Measurements from ENCODE around the gene UBE2G1. TPM values are rescaled to one million over a fixed set of nuclear protein-coding genes. Genes with fewer than 3 reads are reported as not detected.
"Not testable (repeated sequence)": the region's sequence is repeated elsewhere in the genome, so short reads cannot be mapped to it uniquely, and the experiment has no call there.

UBE2G1 gene
- total RNA-seq, 2 donors from 2014 or later = 59.5 to 71.5 TPM

DNA sequence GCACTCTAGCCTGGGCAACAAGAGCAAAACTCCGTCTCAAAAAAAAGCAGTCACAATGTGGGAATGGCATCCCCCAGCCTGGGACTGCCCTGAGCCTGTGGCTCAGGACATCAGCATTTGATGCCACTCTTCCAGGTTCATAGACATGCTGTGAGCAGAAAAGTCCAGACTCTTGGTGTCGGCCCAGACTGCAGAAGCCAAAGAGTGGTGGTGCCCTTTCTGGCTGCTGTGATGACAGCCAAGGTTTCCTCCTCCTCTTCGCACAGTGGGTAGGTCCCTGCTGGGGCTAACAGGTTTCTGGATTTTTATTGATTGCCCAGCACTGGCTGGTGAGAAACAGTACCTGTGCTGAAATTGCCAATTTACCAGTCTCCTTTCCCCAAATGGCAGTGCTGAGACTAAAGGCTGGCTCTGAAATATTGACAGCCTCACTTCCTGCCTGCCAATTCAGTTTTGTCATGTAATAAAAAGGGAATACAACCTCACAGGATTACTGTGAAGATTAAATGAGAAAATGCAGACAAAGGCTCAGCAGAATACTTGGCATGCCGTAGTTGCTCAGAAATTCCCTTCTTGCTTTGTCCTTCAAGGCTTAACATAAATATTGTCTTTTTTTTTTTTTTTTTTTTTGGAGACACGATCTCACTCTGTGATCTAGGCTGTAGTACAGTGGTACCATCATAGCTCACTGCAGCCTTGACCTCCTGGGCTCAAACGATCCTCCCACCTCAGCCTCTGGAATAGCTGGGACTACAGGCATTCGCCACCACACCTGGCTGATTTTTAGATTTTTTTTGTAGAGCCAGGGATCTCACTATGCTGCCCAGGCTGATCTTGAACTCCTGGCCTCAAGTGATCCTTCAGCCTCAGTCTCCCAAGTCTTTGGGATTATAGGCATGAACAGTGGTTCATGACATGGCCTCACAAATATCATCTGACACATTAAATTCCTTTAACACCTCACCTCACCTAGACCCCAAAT lies 15.5 kb upstream of the UBE2G1 start:
- no peak for ATAC-seq
- DNase-seq = no peak
- intact Hi-C loops (cut with DNase I, micrococcal nuclease) = loop anchor here in 1 of 2 donors (10.0 kb wide), 1 partner anchor 63 kb away; no protein-coding TSS in a partner anchor

DNA sequence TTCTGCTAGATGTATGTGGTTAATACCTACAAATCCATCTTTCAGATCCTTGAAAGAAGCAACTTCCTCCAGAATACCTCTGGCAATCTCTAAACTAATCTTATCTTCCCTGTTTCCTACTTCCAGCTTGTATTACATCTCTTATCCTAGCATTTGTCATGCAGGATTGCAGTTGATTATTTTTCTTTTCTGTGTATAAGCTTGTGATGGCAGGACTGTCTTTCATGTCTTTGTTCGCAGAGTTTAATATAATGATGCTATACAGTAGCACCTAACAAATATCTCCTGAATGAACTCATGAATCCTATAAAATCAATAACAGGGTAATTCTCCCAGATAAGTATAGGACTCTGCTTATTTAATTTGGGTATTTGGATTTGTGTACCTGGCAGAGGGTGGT lies 12.2 kb upstream of the UBE2G1 start:
- intact Hi-C loops (cut with DNase I, micrococcal nuclease) = no loop called here
- ATAC-seq (no peak), DNase-seq (no peak)

GRCh38 chr17:4377247-4377646 lies 10.8 kb upstream of the UBE2G1 start:
- ATAC-seq; DNase-seq; intact Hi-C loops (cut with DNase I, micrococcal nuclease): not testable (repeated sequence)

GRCh38 chr17:4375796-4376440 lies 9.4 kb upstream of the UBE2G1 start:
- DNase-seq; intact Hi-C loops (cut with DNase I, micrococcal nuclease); ATAC-seq: not testable (repeated sequence)

GRCh38 chr17:4375039-4375748 lies 8.7 kb upstream of the UBE2G1 start:
- peak; percentile 35 for ATAC-seq
- intact Hi-C loops (cut with DNase I, micrococcal nuclease) = no loop called here
- DNase-seq = no peak

- intact Hi-C loops (cut with DNase I, micrococcal nuclease) = loop anchor here in 1 of 2 donors (5.0 kb wide), 1 partner anchor 152 kb away; no protein-coding TSS in a partner anchor
- DNase-seq (no peak), ATAC-seq (no peak)
These were observed 3.2 kb upstream of the UBE2G1 start for GRCh38 chr17:4369557-4370230.

GRCh38 chr17:4368341-4368740 lies 1.9 kb upstream of the UBE2G1 start:
- intact Hi-C loops (cut with DNase I, micrococcal nuclease) = loop anchor here in 1 of 2 donors (5.0 kb wide), 1 partner anchor 151 kb away; no protein-coding TSS in a partner anchor
- DNase-seq (no peak), ATAC-seq (no peak)

DNA sequence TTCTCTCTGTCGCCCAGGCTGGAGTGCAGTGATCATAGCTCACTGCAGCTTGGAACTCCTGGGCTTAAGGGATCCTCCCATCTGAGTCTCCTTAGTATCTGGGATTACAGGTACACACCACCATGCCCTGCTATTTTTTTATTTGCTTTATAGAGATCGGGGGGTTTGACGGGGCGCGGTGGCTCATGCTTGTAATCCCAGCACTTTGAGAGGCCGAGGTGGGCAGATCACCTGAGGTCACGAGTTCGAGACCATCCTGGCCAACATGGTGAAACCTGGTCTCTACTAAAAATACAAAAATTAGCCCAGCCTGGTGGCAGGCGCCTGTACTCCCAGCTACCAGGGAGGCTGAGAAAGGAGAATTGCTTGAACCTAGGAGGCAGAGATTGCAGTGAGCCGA lies 702 bp upstream of the UBE2G1 start:
- intact Hi-C loops (cut with DNase I, micrococcal nuclease) = loop anchor here in 1 of 2 donors (5.0 kb wide), 1 partner anchor 150 kb away; no protein-coding TSS in a partner anchor
- ATAC-seq, DNase-seq: not testable (repeated sequence)

DNA sequence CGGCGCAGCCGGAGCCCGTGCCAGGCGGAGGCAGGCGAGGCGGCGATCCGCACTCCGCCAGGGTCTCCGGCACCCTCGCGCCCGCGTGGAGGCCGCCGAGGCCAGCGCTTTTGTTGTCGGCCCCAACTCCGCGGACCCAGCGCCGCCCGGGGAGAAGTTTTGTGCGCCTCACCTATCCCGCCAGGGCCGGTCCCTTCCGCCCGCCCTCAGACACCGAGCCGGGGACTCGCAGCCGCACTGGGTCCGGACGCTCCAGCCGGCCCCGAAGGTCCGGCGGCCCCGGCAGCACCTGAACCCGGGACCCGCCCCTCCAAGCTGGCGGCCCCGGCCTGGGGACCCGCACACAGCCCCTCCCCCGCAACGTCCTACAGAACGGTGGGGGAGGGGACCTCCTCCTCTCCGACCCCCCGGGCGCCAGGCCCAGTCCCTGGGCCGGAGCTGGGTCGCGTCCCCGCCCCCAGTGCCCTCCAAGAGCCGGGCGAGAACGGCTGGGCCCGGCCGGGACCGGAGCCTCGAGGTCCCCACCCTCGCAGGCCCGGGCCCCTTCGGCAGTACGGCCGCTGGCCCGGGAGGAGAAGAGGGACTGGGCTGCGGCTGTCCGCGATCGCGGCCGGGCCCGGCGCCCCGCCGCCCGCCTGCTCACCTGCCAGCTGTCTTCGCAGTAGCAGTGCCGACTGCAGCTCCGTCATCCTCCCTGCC lies 698 bp downstream of the UBE2G1 start:
- intact Hi-C loops (cut with DNase I, micrococcal nuclease) = loop anchor here in 1 of 2 donors (5.0 kb wide), 1 partner anchor 148 kb away; no protein-coding TSS in a partner anchor
- ATAC-seq (peak; percentile 22), DNase-seq (peak; percentile 40 to 61)

DNA sequence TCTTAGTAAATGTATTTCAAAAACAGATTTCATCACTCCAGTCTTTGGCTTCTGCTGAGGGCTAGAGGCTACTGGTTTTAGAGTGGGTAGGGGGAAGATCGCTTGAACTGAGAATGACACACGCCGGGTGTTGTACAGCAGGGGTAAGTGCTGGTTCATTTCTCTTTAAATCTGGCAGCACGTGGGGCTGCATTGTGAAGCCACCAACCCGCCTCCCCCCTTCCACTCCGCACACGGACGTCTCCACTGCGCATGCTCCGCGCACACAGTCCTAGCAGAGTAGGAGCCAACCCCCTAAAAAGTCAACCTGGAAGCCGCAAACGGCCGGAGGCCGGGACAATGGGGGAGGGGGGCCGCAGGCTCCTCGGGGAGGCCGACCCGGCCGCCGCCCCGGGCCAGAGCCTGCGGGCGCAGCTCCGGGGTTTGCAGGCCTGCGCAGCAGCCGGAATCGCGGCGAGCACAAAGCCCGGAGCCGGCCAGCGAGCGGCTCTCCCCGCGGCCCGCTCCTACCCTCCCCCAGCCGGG lies 1.3 kb downstream of the UBE2G1 start:
- intact Hi-C loops (cut with DNase I, micrococcal nuclease) = loop anchor here in 1 of 2 donors (5.0 kb wide), 1 partner anchor 148 kb away; no protein-coding TSS in a partner anchor
- DNase-seq (peak; percentile 91 to 93), ATAC-seq (peak; percentile 65)

GRCh38 chr17:4364622-4365041 lies 1.8 kb downstream of the UBE2G1 start:
- intact Hi-C loops (cut with DNase I, micrococcal nuclease) = loop anchor here in 1 of 2 donors (5.0 kb wide), 1 partner anchor 147 kb away; no protein-coding TSS in a partner anchor
- DNase-seq = peak in 1 of 2 donors; percentile 23
- no peak for ATAC-seq

- DNase-seq (no peak), ATAC-seq (no peak)
- intact Hi-C loops (cut with DNase I, micrococcal nuclease) = no loop called here
These were observed 4.3 kb downstream of the UBE2G1 start for GRCh38 chr17:4362141-4362540.

- no peak for ATAC-seq
These were observed 8.3 kb downstream of the UBE2G1 start for GRCh38 chr17:4358154-4358553.

DNA sequence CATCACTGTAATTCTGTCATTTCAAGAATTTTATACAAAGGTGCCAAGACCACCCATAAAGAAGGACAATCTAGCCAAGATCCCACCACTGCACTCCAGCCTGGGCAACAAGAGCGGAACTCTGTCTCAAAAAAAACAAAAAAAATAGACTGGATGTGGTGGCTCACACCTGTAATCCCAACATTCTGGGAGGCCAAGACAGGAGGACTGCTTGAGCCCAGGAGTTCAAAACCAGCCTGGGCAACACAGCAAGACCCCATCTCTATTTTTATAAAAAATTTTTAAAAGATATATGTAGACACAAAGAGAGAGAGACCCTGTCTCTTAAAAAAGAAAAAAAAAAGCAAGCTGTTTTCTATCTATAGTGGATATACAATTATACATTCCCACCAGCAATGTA lies 8.8 kb downstream of the UBE2G1 start:
- intact Hi-C loops (cut with DNase I, micrococcal nuclease) = no loop called here
- no peak for ATAC-seq
- DNase-seq = no peak

More at GRCh38 chr17:4358154-4358553, 8.3 kb downstream of the UBE2G1 start:
- intact Hi-C loops (cut with DNase I, micrococcal nuclease) = no loop called here
- DNase-seq = no peak

DNA sequence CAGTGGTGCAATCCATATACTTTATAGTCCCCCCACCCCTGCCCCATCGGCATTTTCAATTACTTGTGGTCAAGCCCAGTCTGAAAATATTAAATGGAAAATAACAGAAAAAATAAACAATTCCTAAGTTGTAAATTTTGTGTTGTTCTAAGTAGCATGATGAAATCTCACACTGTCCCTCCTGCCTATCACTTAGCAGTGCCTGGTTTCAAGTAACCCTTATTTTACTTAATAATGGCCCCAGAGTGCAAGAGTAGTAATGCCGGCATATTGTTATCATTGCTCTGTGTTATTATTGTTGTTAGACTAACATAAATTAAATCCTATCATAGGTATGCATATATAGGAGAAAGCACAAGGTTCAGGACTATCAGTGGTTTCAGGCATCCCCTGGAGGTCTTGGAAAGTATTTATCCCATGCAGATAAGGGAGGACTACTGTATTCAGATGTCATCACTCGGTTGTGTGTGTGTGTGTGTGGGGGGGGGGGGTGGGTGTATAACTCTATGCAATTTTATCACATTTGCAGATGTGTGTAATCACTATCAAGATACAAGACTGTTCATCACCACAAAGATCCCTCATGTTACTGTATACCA lies 9.3 kb downstream of the UBE2G1 start:
- intact Hi-C loops (cut with DNase I, micrococcal nuclease) = no loop called here
- peak; percentile 16 for ATAC-seq
- DNase-seq = no peak

DNA sequence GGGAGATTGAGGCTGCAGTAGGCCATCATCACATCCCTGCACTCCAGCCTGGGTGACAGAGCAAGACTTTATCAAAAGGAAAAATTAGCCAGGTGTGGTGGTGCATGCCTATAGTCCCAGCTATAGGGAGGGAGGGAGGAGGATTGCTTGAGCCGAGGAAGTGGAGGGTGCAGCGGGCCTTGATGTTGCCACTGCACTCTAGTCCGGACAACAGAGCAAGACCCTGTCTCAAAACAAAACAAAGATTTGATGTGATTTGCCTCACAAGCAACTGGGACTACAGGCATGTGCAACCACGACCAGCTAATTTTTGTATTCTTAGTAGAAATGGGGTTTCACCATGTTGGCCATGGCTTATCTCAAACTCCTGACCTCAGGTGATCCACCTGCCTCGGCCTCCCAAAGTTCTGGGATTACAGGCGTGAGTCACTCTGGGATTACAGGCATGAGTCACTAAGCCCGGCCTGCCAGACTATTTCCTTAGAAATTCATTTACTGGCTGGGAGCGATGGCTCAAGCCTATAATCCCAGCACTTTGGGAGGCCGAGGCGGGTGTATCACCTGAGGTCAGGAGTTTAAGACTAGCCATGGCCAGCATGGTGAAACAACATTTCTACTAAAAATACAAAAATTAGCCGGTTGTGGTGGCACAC lies 11.5 kb downstream of the UBE2G1 start:
- ATAC-seq = peak; percentile 84
- DNase-seq = no peak
- intact Hi-C loops (cut with DNase I, micrococcal nuclease) = no loop called here
